Left forelimb (tissue), 1 donor: ENCODE data around the gene METTL21A.
A peak's percentile ranks its signal among the peaks of the same experiment; 100 is the strongest.
"Not testable (repeated sequence)": the region's sequence is repeated elsewhere in the genome, so short reads cannot be mapped to it uniquely, and the experiment has no call there.

ENCODE experiments used
- DNase-seq: peaks from one replicate; pipeline ENCODE4 v3.0.0-alpha.2; 2018; ENCODE audit warnings: low spot score

The METTL21A gene

DNA sequence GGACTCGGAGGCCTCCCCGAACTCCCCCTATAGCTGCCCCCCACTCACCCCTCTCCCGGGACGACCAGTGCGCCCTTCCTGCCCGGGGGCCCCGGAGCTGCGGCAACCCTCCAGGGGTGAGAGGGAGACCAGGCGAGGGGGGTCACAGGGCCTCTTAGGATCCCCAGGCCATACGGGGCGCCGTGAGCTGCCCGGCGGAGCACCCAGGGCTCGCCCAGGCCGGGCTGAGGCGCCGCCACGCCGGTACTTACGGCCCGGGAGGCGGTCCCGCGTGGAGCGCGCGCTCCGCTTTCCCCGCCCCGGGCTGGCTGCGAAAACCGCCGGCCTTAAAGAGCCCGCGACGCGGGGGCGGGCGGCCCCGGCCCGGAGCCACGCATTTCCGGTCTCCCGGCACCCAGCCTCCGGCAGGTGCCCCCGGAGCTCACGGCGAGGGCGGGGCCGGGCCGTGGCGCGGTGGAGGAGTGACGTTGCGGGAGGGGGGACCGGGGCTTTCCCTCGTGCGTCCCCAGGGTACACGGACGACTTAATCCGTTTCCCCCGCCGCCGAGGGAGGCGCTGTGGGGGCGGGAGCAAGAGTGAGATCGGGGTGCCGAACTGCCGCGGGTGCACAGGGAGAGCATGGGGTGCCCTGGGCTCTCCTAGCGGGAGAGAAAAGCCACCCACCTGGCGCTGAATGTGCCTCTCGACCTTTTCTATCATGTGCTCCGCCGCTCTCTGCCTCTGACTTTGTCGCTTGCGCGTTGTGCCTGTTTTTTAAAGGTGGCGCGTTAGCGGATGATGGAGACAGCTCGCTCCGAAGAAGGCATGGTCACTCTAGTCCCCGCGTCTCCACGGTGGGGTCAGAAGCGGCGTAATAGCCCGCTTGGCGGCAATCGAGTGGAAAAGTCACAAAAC, at the start of gene METTL21A:
Gene METTL21A (minus strand): TSS at position 381 of the 894 bp plus-strand sequence. CDS start 1,019 bp downstream, outside the sequence.
- peak; percentile 91 for DNase-seq

DNA sequence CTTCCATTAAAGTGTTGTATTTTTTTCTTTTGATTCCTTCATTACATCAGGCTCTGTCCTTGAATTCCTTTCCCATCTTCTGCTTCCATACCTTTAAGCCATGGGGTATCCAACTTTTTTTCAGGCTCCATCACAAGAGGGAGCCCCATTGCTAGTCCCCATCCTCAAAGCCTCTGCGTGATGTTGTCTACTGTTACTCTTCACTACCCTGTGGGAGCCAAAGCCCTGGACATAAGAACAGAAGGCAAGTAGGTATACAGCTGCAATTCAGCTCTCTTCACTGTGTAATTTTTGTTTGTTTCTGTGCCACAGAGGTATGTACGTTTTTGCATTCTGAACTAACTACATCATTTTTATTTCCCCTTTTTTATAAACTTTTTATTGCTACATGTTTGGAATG, 49.6 kb upstream of the METTL21A start:
- no peak for DNase-seq

DNA sequence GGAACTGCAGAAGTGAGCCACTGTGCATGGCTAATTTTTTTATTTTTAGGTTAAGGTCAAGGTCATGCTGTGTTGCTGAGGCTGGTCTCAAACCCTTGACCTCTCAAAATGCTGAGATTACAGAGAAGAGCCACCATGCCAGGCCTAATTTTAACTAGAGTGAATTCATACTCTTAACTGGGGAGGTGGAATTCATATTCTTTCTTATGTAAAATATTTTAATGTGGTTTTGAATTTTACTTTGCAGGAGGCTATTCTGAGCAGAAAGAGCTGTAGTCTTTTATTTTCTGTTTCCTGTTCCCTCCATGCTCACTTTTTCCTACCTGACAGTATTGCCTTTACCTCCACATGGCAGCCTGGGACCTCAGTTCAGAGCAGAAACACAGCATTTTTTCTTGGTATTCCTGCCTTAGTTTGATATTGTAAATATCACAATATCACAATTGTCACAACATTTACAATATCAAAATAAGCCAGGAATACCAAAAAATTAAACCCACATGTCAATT, 49.1 kb upstream of the METTL21A start:
- no peak for DNase-seq

DNA sequence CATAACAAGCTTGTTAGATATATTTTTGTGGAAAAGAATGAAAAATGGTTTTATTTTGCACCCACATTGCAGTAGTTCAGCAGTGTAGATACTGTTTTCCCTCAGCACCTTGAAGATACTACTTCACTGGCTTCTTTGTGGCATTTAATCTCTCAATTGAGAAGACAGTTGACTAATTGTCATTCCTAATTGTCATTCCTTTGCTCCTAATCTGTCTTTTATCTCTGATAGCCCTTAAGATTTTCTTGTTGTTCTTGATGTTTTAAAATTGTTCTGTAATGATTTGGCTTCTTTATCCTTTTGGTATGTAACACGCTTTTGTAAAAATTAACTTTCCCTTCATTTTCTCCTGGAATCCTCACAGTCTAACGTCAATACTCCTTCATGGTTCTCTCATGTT, 48.2 kb upstream of the METTL21A start:
- no peak for DNase-seq

DNA sequence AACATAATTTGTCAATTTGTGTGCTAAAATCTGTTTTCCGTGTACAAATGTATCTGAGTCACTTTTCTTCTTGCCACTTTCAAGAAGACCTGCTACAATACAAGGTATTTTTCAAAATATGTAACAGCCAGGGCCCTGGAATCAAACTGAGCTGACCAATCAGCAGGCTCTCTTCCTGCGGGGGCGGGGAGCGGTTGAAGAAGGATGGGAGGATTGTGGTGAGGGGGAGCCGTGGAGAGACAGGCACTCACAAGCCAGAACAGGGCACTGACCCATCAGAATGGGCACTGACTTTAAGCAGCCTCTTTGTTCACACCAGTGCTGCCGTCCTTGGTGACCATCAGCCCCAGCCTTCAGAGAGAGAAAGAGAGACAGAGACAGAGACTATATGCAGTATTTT, 45.7 kb upstream of the METTL21A start:
- no peak for DNase-seq

DNA sequence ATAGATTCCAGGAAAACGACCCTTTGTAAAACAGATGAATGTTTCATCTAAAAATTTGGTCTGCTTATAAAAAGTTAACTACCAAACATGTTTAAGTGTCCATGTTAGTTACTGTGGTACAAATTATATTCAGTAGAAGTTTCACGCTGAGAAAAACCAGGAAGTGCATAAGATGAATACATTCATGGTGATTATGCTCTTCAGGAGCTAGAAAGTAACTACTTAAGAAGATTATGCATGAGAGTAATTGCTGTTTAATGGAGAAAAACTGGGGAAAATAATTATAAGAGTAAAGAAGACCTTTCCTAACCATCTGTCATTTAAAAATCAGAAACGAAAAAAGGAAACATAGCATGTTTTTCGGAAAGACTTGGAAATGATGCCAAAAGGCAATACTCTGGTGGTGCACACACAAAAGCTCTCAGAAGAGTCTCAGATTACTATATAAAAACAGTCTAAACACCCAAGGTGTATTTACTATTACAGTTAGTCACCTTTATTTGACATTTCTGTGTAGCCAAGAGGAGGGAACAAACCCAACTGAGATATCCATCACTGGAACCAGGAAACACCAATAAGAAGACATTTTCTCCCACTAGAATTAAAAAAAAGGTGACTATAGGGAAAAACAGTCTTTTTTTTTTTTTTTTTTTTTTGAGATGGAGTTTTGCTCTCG, 38.8 kb upstream of the METTL21A start:
- no peak for DNase-seq

DNA sequence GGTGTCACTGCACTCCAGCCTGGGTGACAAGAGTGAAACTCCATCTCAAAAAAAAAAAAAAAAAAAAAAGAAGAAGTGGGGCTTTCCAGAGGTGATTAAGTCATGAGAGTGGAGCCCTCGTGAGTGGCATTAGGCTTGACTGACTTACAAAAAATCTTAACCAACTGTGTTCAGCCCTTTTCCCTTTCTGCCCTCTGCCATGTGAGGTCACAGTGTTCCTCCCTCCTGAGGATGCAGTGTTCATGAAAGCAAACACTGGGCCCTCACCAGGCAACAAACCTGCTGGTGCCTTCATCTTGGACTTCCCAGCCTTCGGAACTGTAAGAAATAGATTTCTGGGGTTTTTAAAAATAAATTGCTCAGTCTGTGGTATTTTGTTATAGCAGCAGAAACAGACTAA, 37.0 kb upstream of the METTL21A start:
- DNase-seq, result no peak

DNA sequence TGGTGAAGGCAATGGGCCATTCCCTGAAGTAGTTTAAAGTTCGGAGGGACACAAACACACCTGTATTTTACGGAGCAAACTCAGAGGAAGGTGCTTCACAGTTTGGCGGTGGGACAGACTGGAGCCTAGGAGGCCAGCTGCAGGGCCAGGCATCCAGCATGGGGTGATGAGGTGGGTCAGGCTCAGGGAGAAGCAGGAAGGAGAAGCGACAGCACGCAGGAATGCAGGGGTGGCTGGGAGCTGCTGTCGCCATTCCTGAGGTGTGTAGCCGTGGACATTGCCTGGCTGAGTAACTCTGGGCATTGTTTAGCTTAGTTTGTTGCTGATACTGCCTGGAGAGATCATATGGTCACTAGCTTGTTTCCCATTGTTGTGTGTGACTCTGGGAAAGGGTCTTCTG, 35.8 kb upstream of the METTL21A start:
- no peak for DNase-seq

DNA sequence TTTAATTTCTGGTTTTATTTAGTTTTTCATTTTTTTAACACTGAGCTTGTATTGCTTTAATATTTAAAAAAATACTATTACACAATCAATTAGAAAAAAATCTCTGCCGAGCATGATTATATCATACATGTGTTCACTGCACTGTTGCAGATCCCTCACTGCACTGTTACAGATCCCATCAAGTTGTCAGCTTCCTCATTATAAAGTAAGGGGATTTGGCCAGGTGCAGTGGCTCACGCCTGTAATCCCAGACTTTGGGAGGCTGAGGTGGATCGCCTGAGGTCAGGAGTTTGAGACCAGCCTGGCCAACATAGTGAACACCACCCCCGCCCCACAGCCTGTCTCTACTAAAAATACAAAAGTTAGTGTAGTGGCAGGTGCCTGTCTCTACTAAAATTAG, 33.0 kb upstream of the METTL21A start:
- DNase-seq, result no peak

DNA sequence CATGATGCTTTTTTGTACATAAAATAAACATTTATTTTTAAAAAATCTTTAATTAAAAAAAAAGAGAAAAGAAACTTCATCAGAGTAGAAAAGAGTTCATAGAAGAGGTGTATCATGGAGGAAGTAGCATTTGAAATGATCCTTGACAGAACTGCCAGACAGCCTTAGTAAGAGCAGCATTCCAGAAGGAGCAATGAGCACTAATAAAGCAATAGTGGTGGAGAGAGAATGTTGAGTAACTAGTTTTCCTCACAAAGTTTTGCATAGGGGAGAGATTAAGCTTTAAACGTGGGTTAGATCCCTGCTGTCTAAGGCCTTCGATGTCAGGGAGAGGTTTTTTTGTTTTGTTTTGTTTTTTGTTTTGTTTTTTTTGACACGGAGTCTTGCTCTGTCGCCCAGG, 29.8 kb upstream of the METTL21A start:
- no peak for DNase-seq

DNA sequence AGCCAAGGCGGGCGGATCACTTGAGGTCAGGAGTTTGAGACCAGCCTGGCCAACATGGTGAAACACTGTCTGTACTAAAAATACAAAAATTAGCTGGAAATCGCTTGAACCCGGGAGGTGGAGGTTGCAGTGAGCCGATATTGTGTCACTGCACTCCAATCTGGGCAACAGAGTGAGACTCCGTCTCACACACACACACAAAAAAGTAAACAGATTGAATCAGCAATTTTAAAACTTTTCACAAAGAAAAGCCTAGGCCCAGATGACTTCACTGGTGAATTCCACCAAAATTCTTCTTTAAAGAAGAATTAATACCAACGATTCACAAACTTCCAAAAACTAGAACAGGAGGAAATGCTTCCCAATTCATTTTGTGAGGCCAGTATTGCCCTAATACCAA, 21.4 kb upstream of the METTL21A start:
- not testable (repeated sequence) for DNase-seq

DNA sequence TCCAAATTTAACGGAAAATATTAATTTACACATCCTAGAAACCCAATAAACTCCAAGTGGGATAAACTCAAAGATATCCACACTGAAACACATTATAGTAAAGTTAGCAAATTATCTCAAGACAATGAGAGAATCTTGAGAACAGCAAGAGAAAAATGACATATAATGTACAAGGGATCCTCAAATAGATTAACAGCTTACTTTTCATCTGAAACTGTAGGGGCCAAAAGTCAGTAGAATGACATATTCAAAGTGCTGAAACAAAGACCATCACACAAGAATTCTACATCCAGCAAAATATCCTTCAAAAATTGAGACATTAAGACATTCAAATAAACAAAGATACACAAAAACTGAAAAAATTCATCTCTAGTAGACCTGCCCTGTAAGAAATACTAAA, 18.7 kb upstream of the METTL21A start:
- no peak for DNase-seq

DNA sequence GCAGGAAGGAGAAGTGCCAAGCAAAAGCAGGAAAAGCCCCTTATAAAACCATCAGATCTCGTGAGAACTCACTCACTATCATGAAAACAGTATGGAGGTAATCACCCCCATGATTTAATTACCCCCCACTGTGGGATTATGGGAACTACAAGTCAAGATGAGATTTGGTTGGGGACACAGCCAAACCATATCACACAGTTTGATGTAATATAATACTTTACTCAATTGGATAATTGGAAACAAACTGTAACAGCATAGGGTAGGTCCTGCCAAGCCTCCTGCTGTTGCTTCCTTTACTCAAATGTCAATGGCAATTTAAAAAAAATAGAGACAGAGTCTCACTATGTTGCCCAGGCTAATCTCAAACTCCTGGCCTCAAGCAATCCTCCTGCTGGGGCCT, 15.5 kb upstream of the METTL21A start:
- no peak for DNase-seq

DNA sequence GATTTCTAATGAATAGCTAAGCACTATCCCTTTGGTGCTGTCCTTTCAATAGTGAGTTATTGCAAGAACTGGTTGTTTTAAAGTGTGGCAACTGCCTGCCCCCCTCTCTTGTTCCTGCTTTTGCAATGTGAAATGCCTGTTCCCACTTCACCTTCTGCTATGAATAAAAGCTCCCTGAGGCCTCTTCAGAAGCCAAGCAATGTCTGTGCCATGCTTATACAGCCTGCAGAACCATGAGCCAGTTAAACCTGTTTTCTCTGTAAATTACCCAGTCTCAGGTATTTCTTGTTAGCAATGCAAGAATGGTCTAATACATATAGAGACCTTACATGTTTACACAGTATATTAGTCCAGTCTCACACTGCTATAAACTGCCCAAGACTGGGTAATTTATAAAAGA, 15.0 kb upstream of the METTL21A start:
- DNase-seq, result no peak

DNA sequence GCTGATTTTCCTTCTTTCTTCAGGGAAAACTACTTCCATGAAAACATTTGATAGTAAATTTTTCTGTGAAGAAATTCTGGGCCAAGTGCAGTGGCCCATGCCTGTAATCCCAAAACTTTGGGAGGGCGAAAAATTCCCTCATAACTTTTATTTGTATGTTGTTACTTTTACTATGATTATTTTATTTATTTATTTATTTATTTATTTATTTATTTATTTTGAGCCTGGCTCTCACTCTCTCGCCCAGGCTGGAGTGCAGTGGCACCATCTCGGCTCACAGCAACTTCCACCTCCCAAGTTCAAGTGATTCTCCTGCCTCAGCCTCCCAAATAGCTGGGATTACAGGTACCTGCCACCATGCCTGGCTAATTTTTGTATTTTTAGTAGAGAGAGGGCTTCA, 14.1 kb upstream of the METTL21A start:
- DNase-seq, result not testable (repeated sequence)

DNA sequence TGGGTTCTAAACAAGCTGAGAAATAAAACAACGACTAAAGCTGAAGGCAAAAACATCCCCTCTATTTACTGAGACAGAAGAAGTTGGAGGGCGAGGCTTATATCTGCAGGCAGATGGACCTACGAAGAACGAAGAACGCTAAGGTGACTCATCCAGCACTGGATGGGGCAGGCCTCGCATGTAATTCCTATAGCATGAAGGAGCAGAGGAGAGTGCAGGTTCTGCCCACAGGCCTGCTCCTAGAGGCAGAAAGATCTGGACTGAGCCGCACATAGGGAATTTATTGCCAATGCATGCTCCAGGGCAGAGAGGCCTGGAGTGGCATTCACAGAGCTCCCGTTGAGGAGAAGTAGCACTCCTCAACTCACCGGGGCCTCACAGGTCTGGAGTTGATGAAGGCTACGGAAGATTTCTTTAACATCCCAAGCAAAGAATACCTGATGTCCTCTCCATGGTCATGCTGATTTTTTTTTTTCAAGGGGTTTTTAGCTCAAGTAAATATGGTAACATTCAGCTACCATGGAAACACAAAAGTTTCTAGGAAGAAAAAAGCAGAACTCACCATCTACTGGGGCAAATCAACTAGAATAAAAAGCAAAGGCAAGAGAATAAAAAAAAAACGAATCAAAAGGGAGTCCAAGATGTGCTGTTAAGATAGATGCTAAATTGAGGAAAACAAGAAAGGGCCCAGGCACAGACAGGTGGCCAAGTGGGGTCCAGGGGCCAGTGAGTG, 10.4 kb upstream of the METTL21A start:
- DNase-seq, result no peak

DNA sequence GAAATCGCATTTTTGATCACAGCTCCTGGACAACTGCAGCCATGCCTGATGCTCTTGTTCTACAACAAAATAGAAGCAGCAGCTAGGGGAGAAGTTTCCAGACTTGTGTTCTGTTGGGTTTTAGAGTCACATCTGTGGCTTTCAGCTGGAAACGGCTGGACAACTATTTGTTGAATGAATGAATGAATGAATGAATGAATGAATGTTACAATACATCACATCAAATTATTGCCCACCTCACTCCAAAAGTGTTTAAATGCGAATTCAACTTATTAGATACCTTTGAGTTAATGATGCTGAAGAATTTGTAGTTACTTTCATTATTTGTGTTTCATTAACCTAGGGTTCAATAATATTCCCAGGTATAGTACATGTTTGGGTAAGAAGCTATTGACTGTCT, 8.5 kb upstream of the METTL21A start:
- DNase-seq, result no peak

DNA sequence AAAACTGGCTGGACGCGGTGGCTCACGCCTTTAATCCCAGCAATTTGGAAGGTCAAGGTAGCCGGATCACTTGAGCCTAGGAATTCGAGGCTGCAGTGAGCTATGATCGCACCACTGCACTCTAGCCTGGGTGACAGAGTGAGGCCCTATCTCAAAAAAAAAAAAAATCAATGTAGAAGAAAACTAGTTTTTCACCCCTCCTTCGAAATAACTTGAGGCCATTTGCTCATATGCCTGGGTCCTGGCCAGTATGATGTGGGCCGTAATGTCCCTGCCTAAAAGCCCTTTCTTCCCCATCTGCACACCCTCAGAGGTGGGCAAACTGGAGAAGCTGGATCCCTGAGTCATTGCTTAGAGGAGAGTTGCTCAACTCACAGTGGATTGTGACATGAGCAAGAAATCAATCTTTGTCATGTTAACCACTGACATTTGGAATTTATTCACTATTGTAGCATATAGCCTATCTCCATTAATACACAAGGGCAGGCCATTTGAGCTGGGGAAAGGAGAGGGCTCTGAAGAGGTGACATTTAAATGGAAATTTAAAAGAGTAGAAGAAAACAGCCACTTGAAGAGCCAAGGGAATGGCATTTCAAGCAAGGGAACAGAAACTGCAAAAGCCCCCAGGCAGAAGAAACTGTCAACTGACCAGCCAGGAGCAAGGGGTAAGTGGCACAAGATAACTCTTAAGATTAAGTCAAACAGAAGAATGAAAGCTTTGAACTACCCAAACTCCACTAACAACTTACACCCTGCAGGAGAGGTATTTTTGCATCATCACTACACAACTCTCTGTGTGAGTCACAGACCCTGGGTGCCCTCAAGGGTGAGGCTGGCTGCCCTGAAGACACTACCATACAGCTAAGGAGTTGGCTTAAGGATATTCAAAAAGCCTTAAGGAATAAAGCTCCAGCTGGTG, 7.6 kb upstream of the METTL21A start:
- no peak for DNase-seq

DNA sequence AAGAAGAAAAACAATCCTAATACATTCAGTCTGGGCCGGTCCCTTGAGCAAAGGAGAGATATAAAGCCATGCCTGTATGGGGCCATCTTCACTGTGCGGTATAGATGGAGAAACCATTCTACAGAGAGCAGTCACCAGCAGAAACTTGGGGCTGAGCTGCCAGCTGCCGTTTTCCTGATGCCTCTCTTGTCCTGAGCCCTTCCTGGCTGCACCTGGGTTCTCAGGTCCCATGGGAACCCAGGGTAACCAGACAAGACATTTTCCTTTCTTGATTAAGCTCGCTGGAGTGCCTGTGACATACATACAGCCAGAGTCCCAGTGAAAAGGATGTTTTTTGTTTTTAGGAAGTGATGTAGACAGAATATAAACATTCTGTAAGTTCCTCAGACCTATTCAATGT, 5.3 kb upstream of the METTL21A start:
- DNase-seq, result no peak

DNA sequence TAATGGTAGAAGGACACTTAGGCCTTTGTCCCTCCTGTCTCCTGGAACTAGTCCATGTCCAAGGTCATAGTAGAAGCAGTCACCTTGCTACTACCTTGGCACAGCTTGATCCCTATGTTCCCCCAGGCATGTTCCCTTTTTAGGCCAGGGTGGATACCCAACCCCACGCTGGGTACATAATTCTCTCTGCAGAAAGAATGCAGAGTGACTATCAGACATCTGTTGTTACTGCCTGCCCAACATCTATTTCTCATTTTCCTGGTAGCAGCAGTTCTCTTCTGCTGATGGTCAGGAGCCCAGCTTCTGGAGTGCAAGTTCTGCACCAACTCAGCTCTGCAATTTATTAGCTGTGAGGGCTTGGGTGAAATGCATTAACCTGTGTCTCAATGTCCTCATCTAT, 4.4 kb upstream of the METTL21A start:
- DNase-seq, result no peak

DNA sequence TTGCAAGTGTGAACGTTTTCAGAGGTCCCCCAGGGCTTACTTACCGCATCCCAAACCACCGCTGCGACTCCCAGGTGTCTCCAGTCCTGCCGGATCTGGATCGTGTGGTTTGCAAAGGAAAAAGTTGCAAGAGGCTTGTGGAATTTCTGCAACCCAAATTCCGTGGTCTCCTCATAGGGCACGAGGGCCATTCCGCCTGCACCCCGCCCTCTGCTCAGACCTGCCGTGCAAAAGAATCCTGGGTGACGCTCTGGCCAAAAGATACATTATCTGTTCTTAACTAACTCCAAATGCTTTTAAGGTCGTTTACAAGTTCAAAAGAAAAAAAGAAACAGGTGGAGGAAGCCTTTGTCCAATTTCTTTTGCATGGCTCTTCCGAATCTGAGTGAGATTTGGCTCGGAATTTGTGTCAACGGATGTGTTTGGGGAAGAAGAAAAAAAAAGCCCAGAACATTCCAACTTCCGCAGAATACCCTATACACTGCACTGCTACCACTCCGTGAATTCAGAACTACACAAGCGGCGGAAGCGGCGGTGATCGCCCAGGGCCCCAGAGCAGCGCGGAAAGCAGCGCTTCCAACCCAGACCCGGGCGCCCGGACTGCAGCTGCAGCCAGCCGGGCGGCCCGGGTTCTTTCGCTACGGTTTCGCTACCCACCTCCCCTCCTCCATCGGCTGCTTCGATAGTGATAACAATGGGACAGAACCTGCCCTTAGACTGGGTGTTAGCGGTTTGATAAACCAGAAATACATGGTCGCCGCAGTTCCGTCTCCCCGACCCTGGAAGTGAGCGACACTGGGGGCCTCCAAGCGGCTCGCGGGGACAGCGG, 795 bp downstream of the METTL21A start:
- DNase-seq, result no peak
